ENCODE measurements around the gene SPACDR.

GRCh38 chr7:100413346-100413745, 50.7 kb downstream of the SPACDR start:
- no peak for TF ChIP-seq CTCF (IDR thresholded peaks at IDR 0.05)
- no peak for TF ChIP-seq POLR2A (IDR thresholded peaks at IDR 0.05)
